Heart right ventricle (tissue), 16 donors: Measurements from ENCODE around the gene FAM83D. TPM values are rescaled to one million over a fixed set of nuclear protein-coding genes. Genes with fewer than 3 reads are reported as not detected.

Experiments used
- ATAC-seq, 8 donors: fragments of 200-7000 bp; cut with Tn5 transposase; one replicate each; pipeline ENCODE4 v1.9.1; 2020; ENCODE audit warnings: mild to moderate bottlenecking in 8 of 8, moderate library complexity in 8 of 8, moderate number of reproducible peaks in 1 of 8
- DNase-seq, 2 donors: peaks; one replicate each; pipeline ENCODE4 v3.0.0-alpha.2; 2020
- H3K27ac ChIP-seq, 10 donors: fragments of 200-600 bp; sonication (generic) in 2 of 10; one replicate each; pipeline versions ENCODE4 v1.5.0 to v1.8.0; 2020 to 2022; ENCODE audit warnings: mild to moderate bottlenecking in 3 of 10
- H3K27me3 ChIP-seq, 7 donors: fragments of 200-600 bp; one replicate each; pipeline ENCODE4 v1.8.0; 2021 to 2022; ENCODE audit warnings: mild to moderate bottlenecking in 2 of 7
- H3K36me3 ChIP-seq, 9 donors: fragments of 200-600 bp; sonication (generic) in 1 of 9; one replicate each; pipeline versions ENCODE4 v1.5.0 to v1.8.0; 2020 to 2022; ENCODE audit warnings: mild to moderate bottlenecking in 2 of 9
- H3K4me1 ChIP-seq, 9 donors: fragments of 200-600 bp; sonication (generic) in 1 of 9; one replicate each; pipeline versions ENCODE4 v1.5.0 to v1.8.0; 2020 to 2022; ENCODE audit warnings: mild to moderate bottlenecking in 4 of 9
- H3K4me3 ChIP-seq, 10 donors: fragments of 200-600 bp; sonication (generic) in 2 of 10; one replicate each; pipeline versions ENCODE4 v1.5.0 to v1.8.0; 2020 to 2022; ENCODE audit warnings: mild to moderate bottlenecking in 7 of 10, moderate library complexity in 2 of 10
- H3K9me3 ChIP-seq, 11 donors: fragments of 200-600 bp in 10 of 11; sonication (generic) in 2 of 11; one replicate each; pipeline versions ENCODE4 v1.5.0 to v1.8.0; 2013 to 2022; ENCODE audit warnings: mild to moderate bottlenecking in 2 of 11, control low read depth in 1 of 11, moderate library complexity in 1 of 11
- WGBS, 2 donors: extraction: QIAGEN DNeasy Blood & Tissue Kit; methylation state at CpG; one replicate each; pipeline ENCODE4 v1.1.7; 2013; ENCODE audit warnings: inconsistent platforms in 1 of 2; 5-methylcytosine and 5-hydroxymethylcytosine counted together
- intact Hi-C, 10 donors: fragments of 100-400 bp; cut with DNase I; formaldehyde crosslinking; loops; one replicate each; pipeline versions ENCODE4 v1.11.1 to v1.14.2; 2022
- long read RNA-seq, 3 donors: library from polyadenylated mRNA; unstranded; transcript quantifications; one replicate each; pipeline ENCODE4 v2.0.0, GENCODE V29; 2020 to 2021
- polyA plus RNA-seq, 2 donors: library from polyadenylated mRNA; stranded (reverse); fragments of 200-250 nt; gene quantifications; one replicate each; pipeline ENCODE4 v1.2.3, GENCODE V29; 2013
- total RNA-seq, 10 donors: library from RNA; stranded (reverse); fragmentation: NEBNext Ultra II Directional in 3 of 10; extraction: Animal tissue kit (Norgen Biotek cat#: 25700) in 3 of 10; gene quantifications; one replicate each; pipeline versions ENCODE4 v1.2.1 to v1.2.4, GENCODE V29; 2021 to 2023
- TF ChIP-seq, protein P1 (sequence below), 9 donors: fragments of 200-600 bp; sonication (generic) in 2 of 9; IDR thresholded peaks; one replicate each; pipeline versions ENCODE4 v1.5.0 to v1.8.0; 2021 to 2022; ENCODE audit warnings: antibody characterized with exemption in 9 of 9, mild to moderate bottlenecking in 5 of 9, moderate library complexity in 1 of 9
- donor health status: Arrhythmogenic right ventricular cardiomyopathy.
- donor health status: ischemic (EF 13 %, LVEDD 7.1; RV severe dilation, severe dysfunction).
- donor health status: healthy with polysubstance abuse.
- donor health status: DM: no; HTN: yes; CAD: no.
- donor health status: DM: no; HTN: no; CAD: no.
- donor health status: ischemic (EF 25% LVEDD 6.9; RV normal size, moderate dysfunction).
- donor health status: ischemic (EF 25% LVEDD 5.7; RV mildly dilated, moderate dysfunction).
- donor health status: healthy.
- donor health status: DM: yes; HTN: yes; CAD: no.
- donor health status: Ischemic cardiomyopathy.
- donor health status: ischemic (EF 35%, LVEDD 5.7; RV mildly dilated, moderate dysfunction).
- donor health status: nonischemic (EF 11% LVEDD 7.7; RV severe dilation, severe dysfunction).
- donor health status: DM: yes; HTN: yes; CAD: no.
- donor health status: PGD.
- donor health status: ischemic (EF 29% LVEDD 5.4; RV normal size, mild dysfunction).
- donor health status: nonischemic (EF 23%, LVEDD 6.1; RV moderate dilation, normal function).

Gene FAM83D, protein sequence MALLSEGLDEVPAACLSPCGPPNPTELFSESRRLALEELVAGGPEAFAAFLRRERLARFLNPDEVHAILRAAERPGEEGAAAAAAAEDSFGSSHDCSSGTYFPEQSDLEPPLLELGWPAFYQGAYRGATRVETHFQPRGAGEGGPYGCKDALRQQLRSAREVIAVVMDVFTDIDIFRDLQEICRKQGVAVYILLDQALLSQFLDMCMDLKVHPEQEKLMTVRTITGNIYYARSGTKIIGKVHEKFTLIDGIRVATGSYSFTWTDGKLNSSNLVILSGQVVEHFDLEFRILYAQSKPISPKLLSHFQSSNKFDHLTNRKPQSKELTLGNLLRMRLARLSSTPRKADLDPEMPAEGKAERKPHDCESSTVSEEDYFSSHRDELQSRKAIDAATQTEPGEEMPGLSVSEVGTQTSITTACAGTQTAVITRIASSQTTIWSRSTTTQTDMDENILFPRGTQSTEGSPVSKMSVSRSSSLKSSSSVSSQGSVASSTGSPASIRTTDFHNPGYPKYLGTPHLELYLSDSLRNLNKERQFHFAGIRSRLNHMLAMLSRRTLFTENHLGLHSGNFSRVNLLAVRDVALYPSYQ
- total RNA-seq (1 to 10 TPM in 1 of 10 donors, under 1 TPM in 9; 0.12 to 2.8 (median 0.46) TPM), polyA plus RNA-seq (under 1 TPM; 0.15 to 0.67 TPM)
- long read RNA-seq, donor 1: 0 reads
- long read RNA-seq, donor 2, partial matches to known transcripts: 0 of 2 reads
- long read RNA-seq, donor 2, other reads (novel, unspliced or antisense): 1 of 2 reads
- long read RNA-seq, donor 3: 0 reads

DNA sequence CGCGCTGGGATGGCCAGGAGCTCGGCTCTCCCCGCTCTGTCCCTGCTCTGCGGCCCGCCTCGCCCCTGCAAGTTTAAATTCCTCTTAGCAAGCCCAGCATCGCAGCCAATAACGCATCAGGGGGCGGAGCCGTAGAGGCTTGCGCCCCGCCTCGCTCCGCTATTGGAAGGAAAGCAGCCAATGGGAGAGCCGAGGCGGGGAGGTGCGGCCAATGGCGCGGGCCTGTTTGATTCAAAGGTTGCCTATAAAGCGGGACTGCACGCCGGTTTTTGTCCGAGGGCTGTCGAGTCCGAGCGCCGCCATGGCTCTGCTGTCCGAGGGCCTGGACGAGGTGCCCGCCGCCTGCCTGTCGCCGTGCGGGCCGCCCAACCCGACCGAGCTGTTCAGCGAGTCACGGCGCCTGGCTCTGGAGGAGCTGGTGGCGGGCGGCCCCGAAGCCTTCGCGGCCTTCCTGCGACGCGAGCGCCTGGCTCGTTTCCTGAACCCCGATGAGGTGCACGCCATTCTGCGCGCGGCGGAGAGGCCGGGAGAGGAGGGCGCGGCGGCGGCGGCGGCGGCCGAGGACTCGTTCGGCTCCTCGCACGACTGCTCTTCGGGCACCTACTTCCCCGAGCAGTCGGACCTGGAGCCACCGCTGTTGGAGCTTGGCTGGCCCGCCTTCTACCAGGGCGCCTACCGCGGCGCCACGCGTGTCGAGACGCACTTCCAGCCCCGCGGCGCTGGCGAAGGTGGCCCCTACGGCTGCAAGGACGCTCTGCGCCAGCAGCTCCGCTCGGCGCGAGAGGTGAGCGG lies at the start of gene FAM83D:
TSS of gene FAM83D (plus strand) at position 276 of the 792 bp plus-strand sequence. CDS start at position 302, 26 bp downstream.
- H3K9me3 ChIP-seq: no peaks in the 10 kb centered on the region
- ATAC-seq (peak; percentile 96 to 99 (median 97)), DNase-seq (peak; percentile 92 to 94)
- peaks cover 0 to 30% (median 17%) of the 10 kb centered on the region in 9 donors for H3K4me1 ChIP-seq
- peaks cover 0 to 6% (median 0%) of the 10 kb centered on the region in 7 donors for H3K27me3 ChIP-seq
- peaks cover 0 to 13% (median 0%) of the 10 kb centered on the region in 9 donors for H3K36me3 ChIP-seq
- 0 to 1% methylated on average over 89 to 95 of the region's 95 CpGs for WGBS, 2 donors
- peak within 1 kb of the TSS in 2 of 10 donors; percentile 30 to 69 for H3K27ac ChIP-seq
- TF ChIP-seq, protein P1, sequence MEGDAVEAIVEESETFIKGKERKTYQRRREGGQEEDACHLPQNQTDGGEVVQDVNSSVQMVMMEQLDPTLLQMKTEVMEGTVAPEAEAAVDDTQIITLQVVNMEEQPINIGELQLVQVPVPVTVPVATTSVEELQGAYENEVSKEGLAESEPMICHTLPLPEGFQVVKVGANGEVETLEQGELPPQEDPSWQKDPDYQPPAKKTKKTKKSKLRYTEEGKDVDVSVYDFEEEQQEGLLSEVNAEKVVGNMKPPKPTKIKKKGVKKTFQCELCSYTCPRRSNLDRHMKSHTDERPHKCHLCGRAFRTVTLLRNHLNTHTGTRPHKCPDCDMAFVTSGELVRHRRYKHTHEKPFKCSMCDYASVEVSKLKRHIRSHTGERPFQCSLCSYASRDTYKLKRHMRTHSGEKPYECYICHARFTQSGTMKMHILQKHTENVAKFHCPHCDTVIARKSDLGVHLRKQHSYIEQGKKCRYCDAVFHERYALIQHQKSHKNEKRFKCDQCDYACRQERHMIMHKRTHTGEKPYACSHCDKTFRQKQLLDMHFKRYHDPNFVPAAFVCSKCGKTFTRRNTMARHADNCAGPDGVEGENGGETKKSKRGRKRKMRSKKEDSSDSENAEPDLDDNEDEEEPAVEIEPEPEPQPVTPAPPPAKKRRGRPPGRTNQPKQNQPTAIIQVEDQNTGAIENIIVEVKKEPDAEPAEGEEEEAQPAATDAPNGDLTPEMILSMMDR (IDR thresholded peaks at IDR 0.05): peak in 4 of 9 donors; percentile 1 to 96 (median 40)
- intact Hi-C loops: loop anchor here in 9 of 10 donors (1.0 to 10.0 kb wide), 7 partner anchors 36 to 122 kb away; partner anchors contain the start of gene DHX35 (in 3 of the 9)
- H3K4me3 ChIP-seq: peak within 1 kb of the TSS; percentile 33 to 74 (median 64)

DNA sequence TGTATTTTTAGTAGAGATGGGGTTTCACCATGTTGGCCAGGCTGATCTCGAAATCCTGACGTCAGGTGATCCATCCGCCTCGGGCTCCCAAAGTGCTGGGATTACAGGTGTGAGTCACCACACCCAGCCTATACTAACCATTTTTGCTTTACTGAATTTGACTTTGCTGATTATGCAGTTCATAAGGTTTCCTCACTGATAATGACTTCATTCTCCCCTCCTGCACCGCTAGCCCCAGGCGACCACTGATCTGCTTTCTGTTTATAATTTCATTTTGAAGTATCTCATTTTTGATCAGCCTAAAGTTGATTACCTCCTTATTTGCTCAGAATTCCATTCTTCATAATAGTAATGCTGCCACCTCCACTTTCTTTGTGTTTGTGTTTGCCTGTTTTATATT lies 48.7 kb upstream of the FAM83D start:
- Histone ChIP-seq H3K9me3 (no peaks in the 10 kb centered on the region), H3K36me3 (no peaks in the 10 kb centered on the region), H3K4me3 (no peak overlapping the region), H3K4me1 (peaks cover 3 to 70% (median 32%) of the 10 kb centered on the region in 9 donors), H3K27ac (no peak overlapping the region), H3K27me3 (peaks cover 0 to 50% (median 15%) of the 10 kb centered on the region in 7 donors)
- TF ChIP-seq, protein P1 (IDR thresholded peaks at IDR 0.05): no peak
- DNase-seq (no peak), ATAC-seq (no peak)
- 91 to 93% methylated on average over 6 of the region's 6 CpGs for WGBS, 2 donors
- intact Hi-C loops: loop anchor here in 2 of 10 donors (5.0 to 10.0 kb wide), 2 partner anchors 70 to 73 kb away; partner anchors contain the start of gene PPP1R16B (in 2 of the 2)

DNA sequence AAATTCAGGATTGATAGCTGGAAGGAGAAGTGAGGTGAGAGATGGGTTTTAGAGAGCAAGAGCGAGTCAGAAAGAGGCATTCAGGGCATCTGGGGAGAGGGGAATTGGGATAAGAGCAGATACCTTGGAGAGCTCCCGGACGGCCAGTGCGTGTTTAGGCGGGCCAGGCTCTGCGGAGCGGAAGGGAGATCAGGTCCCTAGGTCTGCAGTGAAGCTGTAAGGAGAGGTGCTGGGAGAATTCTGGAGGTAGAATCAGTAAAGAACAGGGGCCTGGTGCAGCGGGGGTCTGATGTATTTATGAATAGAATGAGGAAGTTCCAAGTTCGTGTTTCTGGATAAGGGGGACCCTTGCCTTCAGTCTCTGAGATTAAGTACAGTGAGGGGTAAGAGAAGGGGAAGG lies 47.4 kb upstream of the FAM83D start:
- H3K27me3 ChIP-seq: peaks cover 0 to 37% (median 12%) of the 10 kb centered on the region in 7 donors
- 21 to 28% methylated on average over 9 of the region's 9 CpGs for WGBS, 2 donors
- peaks cover 3 to 76% (median 42%) of the 10 kb centered on the region in 9 donors for H3K4me1 ChIP-seq
- ATAC-seq (peak in 1 of 8 donors; percentile 23), DNase-seq (peak in 1 of 2 donors; percentile 30)
- H3K36me3 ChIP-seq: no peaks in the 10 kb centered on the region
- H3K4me3 ChIP-seq: no peak overlapping the region
- H3K27ac ChIP-seq: no peak overlapping the region
- intact Hi-C loops: loop anchor here in 2 of 10 donors (5.0 to 10.0 kb wide), 2 partner anchors 72 to 74 kb away; partner anchors contain the start of gene PPP1R16B (in 2 of the 2)
- no peaks in the 10 kb centered on the region for H3K9me3 ChIP-seq
- TF ChIP-seq, protein P1 (IDR thresholded peaks at IDR 0.05): no peak
